Activated CD8-positive, alpha-beta T cell treated with anti-CD3 and anti-CD28 coated beads, Interleukin-2, amount 10 ng/mL, durations not matched to agents 7 days and 5 days (primary cell): ENCODE results near the gene GORASP1. TPM values are rescaled to one million over a fixed set of nuclear protein-coding genes. Genes with fewer than 3 reads are reported as not detected.

Source experiments
- ATAC-seq: fragments of 150-1000 bp; cut with Tn5 transposase; one replicate; pipeline ENCODE4 v1.10.0; 2021; ENCODE audit warnings: moderate library complexity
- CTCF ChIA-PET: fragments of 350-600 bp; sonication (Branson Sonifier 250); formaldehyde crosslinking; loops from one replicate; lab custom pipeline; 2021; ENCODE audit warnings: antibody characterized with exemption; lab: Charles Lee
- POLR2A ChIA-PET: fragments of 350-600 bp; sonication (Branson Sonifier 250); formaldehyde crosslinking; loops from one replicate; lab custom pipeline; 2021; ENCODE audit warnings: antibody characterized with exemption; lab: Charles Lee
- DNase-seq: peaks from one replicate; pipeline ENCODE4 v3.0.0-alpha.2; 2020
- H3K27ac Mint-ChIP-seq: one replicate; pipeline ENCODE4 v1.8.0; 2021; ENCODE audit warnings: mild to moderate bottlenecking, mixed read lengths
- H3K27me3 Mint-ChIP-seq: one replicate; pipeline ENCODE4 v1.8.0; 2021; ENCODE audit warnings: low read depth, mixed read lengths
- H3K36me3 Mint-ChIP-seq: one replicate; pipeline ENCODE4 v1.8.0; 2021; ENCODE audit warnings: low read depth, mixed read lengths
- H3K4me1 Mint-ChIP-seq: one replicate; pipeline ENCODE4 v1.8.0; 2021; ENCODE audit warnings: low read depth, mixed read lengths
- H3K4me3 Mint-ChIP-seq: one replicate; pipeline ENCODE4 v1.8.0; 2021; ENCODE audit warnings: mild to moderate bottlenecking, mixed read lengths
- H3K9me3 Mint-ChIP-seq: one replicate; pipeline ENCODE4 v1.8.0; 2022; ENCODE audit warnings: mixed read lengths; ENCODE audit not compliant: insufficient read depth
- total RNA-seq, 2 experiments: library from RNA; stranded (reverse); gene quantifications; one replicate each; pipeline ENCODE4 v1.2.3, GENCODE V29; 2021

The GORASP1 gene
- total RNA-seq, 2 experiments from 2014 or later, result 10.8 to 11.0 TPM

GRCh38 chr3:39122813-39123212, 15.4 kb upstream of the GORASP1 start:
- DNase-seq, result no peak
- no peak for ATAC-seq
- POLR2A ChIA-PET, result no interaction called here
- H3K36me3 Mint-ChIP-seq, result no peaks in the 10 kb centered on the region
- H3K4me1 Mint-ChIP-seq, result peaks cover 12% of the 10 kb centered on the region
- no peak overlapping the region for H3K4me3 Mint-ChIP-seq
- H3K9me3 Mint-ChIP-seq, result no peaks in the 10 kb centered on the region
- H3K27me3 Mint-ChIP-seq, result peaks cover 32% of the 10 kb centered on the region
- CTCF ChIA-PET, result interaction anchor here (13.3 kb wide), 1 partner anchor 168 kb away, joined by 148 read pairs; no protein-coding TSS in a partner anchor
- no peak overlapping the region for H3K27ac Mint-ChIP-seq

- H3K27ac Mint-ChIP-seq, result no peak overlapping the region
- ATAC-seq, result no peak
- ChIA-PET CTCF (interaction anchor here (1.5 kb wide), 1 partner anchor 167 kb away, joined by 4 read pairs; no protein-coding TSS in a partner anchor), POLR2A (interaction anchor here (1.2 kb wide), 1 partner anchor 57 kb away, joined by 4 read pairs; no protein-coding TSS in a partner anchor)
- H3K36me3 Mint-ChIP-seq, result no peaks in the 10 kb centered on the region
- H3K4me1 Mint-ChIP-seq, result no peaks in the 10 kb centered on the region
- no peaks in the 10 kb centered on the region for H3K9me3 Mint-ChIP-seq
- H3K4me3 Mint-ChIP-seq, result no peak overlapping the region
- no peak for DNase-seq
- H3K27me3 Mint-ChIP-seq, result peaks cover 38% of the 10 kb centered on the region
Measured at GRCh38 chr3:39121621-39122020, 14.2 kb upstream of the GORASP1 start.

- H3K4me1 Mint-ChIP-seq, result no peaks in the 10 kb centered on the region
- ATAC-seq (no peak), DNase-seq (no peak)
- no peaks in the 10 kb centered on the region for H3K9me3 Mint-ChIP-seq
- ChIA-PET POLR2A (interaction anchor here (1.3 kb wide), 1 partner anchor 9 kb away, joined by 5 read pairs; no protein-coding TSS in a partner anchor), CTCF (interaction anchor here (0.8 to 3.4 kb wide), 4 partner anchors 11 to 173 kb away, joined by 3 to 21 read pairs (median 7); no protein-coding TSS in a partner anchor)
- no peak overlapping the region for H3K27ac Mint-ChIP-seq
- H3K4me3 Mint-ChIP-seq, result no peak overlapping the region
- H3K36me3 Mint-ChIP-seq, result no peaks in the 10 kb centered on the region
- peaks cover 41% of the 10 kb centered on the region for H3K27me3 Mint-ChIP-seq
Measured at GRCh38 chr3:39118931-39119660, 11.7 kb upstream of the GORASP1 start.

GRCh38 chr3:39118079-39118478, 10.7 kb upstream of the GORASP1 start:
- no peak for DNase-seq
- CTCF ChIA-PET, result interaction anchor here (0.6 to 3.4 kb wide), 4 partner anchors 8 to 174 kb away, joined by 3 to 21 read pairs (median 6); no protein-coding TSS in a partner anchor
- H3K36me3 Mint-ChIP-seq, result no peaks in the 10 kb centered on the region
- no peak overlapping the region for H3K4me3 Mint-ChIP-seq
- H3K4me1 Mint-ChIP-seq, result no peaks in the 10 kb centered on the region
- POLR2A ChIA-PET, result interaction anchor here (1.0 to 1.3 kb wide), 3 partner anchors 10 to 17 kb away, joined by 3 to 5 read pairs (median 3); no protein-coding TSS in a partner anchor
- H3K9me3 Mint-ChIP-seq, result no peaks in the 10 kb centered on the region
- H3K27me3 Mint-ChIP-seq, result peaks cover 36% of the 10 kb centered on the region
- H3K27ac Mint-ChIP-seq, result no peak overlapping the region
- no peak for ATAC-seq

GRCh38 chr3:39115870-39116269, 8.4 kb upstream of the GORASP1 start:
- POLR2A ChIA-PET, result interaction anchor here (0.9 to 1.4 kb wide), 2 partner anchors 12 to 31 kb away, joined by 3 read pairs; no protein-coding TSS in a partner anchor
- no peaks in the 10 kb centered on the region for H3K36me3 Mint-ChIP-seq
- DNase-seq, result no peak
- CTCF ChIA-PET, result interaction anchor here (0.7 to 0.9 kb wide), 2 partner anchors 52 to 75 kb away, joined by 3 to 4 read pairs; no protein-coding TSS in a partner anchor
- no peak for ATAC-seq
- peaks cover 30% of the 10 kb centered on the region for H3K27me3 Mint-ChIP-seq
- H3K27ac Mint-ChIP-seq, result no peak overlapping the region
- H3K9me3 Mint-ChIP-seq, result no peaks in the 10 kb centered on the region
- no peak overlapping the region for H3K4me3 Mint-ChIP-seq
- H3K4me1 Mint-ChIP-seq, result no peaks in the 10 kb centered on the region

- POLR2A ChIA-PET, result no interaction called here
- no peak overlapping the region for H3K27ac Mint-ChIP-seq
- H3K9me3 Mint-ChIP-seq, result no peaks in the 10 kb centered on the region
- H3K4me1 Mint-ChIP-seq, result peaks cover under 1% of the 10 kb centered on the region
- no peak overlapping the region for H3K4me3 Mint-ChIP-seq
- DNase-seq (no peak), ATAC-seq (no peak)
- CTCF ChIA-PET, result no interaction called here
- peaks cover 39% of the 10 kb centered on the region for H3K27me3 Mint-ChIP-seq
- no peaks in the 10 kb centered on the region for H3K36me3 Mint-ChIP-seq
Measured at GRCh38 chr3:39114456-39114855, 7.0 kb upstream of the GORASP1 start.

GRCh38 chr3:39113291-39113690, 5.9 kb upstream of the GORASP1 start:
- H3K9me3 Mint-ChIP-seq, result no peaks in the 10 kb centered on the region
- H3K4me3 Mint-ChIP-seq, result no peak overlapping the region
- POLR2A ChIA-PET, result no interaction called here
- H3K36me3 Mint-ChIP-seq, result no peaks in the 10 kb centered on the region
- H3K27me3 Mint-ChIP-seq, result peaks cover 39% of the 10 kb centered on the region
- peaks cover 13% of the 10 kb centered on the region for H3K4me1 Mint-ChIP-seq
- no peak for DNase-seq
- CTCF ChIA-PET, result interaction anchor here (1.1 kb wide), 1 partner anchor 175 kb away, joined by 3 read pairs; no protein-coding TSS in a partner anchor
- ATAC-seq, result no peak
- H3K27ac Mint-ChIP-seq, result no peak overlapping the region

GRCh38 chr3:39112535-39112934, 5.1 kb upstream of the GORASP1 start:
- CTCF ChIA-PET, result interaction anchor here (1.1 kb wide), 1 partner anchor 176 kb away, joined by 3 read pairs; no protein-coding TSS in a partner anchor
- ATAC-seq (no peak), DNase-seq (no peak)
- Mint-ChIP-seq H3K27me3 (peaks cover 33% of the 10 kb centered on the region), H3K4me3 (no peak overlapping the region), H3K4me1 (peaks cover 20% of the 10 kb centered on the region), H3K36me3 (no peaks in the 10 kb centered on the region), H3K9me3 (no peaks in the 10 kb centered on the region), H3K27ac (no peak overlapping the region)
- POLR2A ChIA-PET, result no interaction called here

- Mint-ChIP-seq H3K9me3 (no peaks in the 10 kb centered on the region), H3K36me3 (no peaks in the 10 kb centered on the region), H3K4me1 (peaks cover 21% of the 10 kb centered on the region), H3K27me3 (peaks cover 32% of the 10 kb centered on the region), H3K4me3 (no peak overlapping the region), H3K27ac (no peak overlapping the region)
- DNase-seq, result no peak
- POLR2A ChIA-PET, result no interaction called here
- CTCF ChIA-PET, result no interaction called here
- no peak for ATAC-seq
Measured at GRCh38 chr3:39112113-39112512, 4.7 kb upstream of the GORASP1 start.

GRCh38 chr3:39110041-39110639, 2.7 kb upstream of the GORASP1 start:
- Mint-ChIP-seq H3K27me3 (peaks cover 42% of the 10 kb centered on the region), H3K4me3 (no peak overlapping the region), H3K27ac (no peak overlapping the region), H3K36me3 (no peaks in the 10 kb centered on the region), H3K4me1 (peaks cover 38% of the 10 kb centered on the region), H3K9me3 (no peaks in the 10 kb centered on the region)
- ChIA-PET POLR2A (interaction anchor here (0.6 to 1.3 kb wide), 3 partner anchors 35 to 38 kb away, joined by 3 to 4 read pairs (median 3); no protein-coding TSS in a partner anchor), CTCF (interaction anchor here (1.0 to 8.6 kb wide), 2 partner anchors 80 to 178 kb away, joined by 4 to 59 read pairs; no protein-coding TSS in a partner anchor)
- DNase-seq (no peak), ATAC-seq (no peak)

GRCh38 chr3:39109086-39109485, 1.7 kb upstream of the GORASP1 start:
- POLR2A ChIA-PET, result interaction anchor here (1.2 to 1.4 kb wide), 4 partner anchors 19 to 57 kb away, joined by 3 to 5 read pairs (median 4); no protein-coding TSS in a partner anchor
- no peak overlapping the region for H3K4me3 Mint-ChIP-seq

More at GRCh38 chr3:39109086-39109485, 1.7 kb upstream of the GORASP1 start:
- no peak for DNase-seq
- Mint-ChIP-seq H3K4me1 (peaks cover 40% of the 10 kb centered on the region), H3K9me3 (no peaks in the 10 kb centered on the region), H3K36me3 (no peaks in the 10 kb centered on the region), H3K27ac (peak overlapping the region; percentile 81), H3K27me3 (peaks cover 35% of the 10 kb centered on the region)
- no peak for ATAC-seq
- CTCF ChIA-PET, result interaction anchor here (1.0 to 8.6 kb wide), 5 partner anchors 11 to 183 kb away, joined by 3 to 59 read pairs (median 7); no protein-coding TSS in a partner anchor
